Activated T-helper 17 cell treated with anti-CD3 and anti-CD28 coated beads, Interleukin-2, amount 50 U/mL, for 72 hours (primary cell): ENCODE results near the gene SECISBP2. TPM values are rescaled to one million over a fixed set of nuclear protein-coding genes. Genes with fewer than 3 reads are reported as not detected.

ENCODE experiments used
- ATAC-seq: fragments of 150-1000 bp; cut with Tn5 transposase; replicated peaks from 2 replicates; pipeline ENCODE4 v1.10.0; 2021; ENCODE audit warnings: mild to moderate bottlenecking, moderate library complexity
- H3K27ac Mint-ChIP-seq: one replicate; pipeline ENCODE4 v1.8.0; 2022; ENCODE audit warnings: mixed read lengths
- H3K27me3 Mint-ChIP-seq: one replicate; pipeline ENCODE4 v1.8.0; 2022; ENCODE audit warnings: mixed read lengths
- H3K36me3 Mint-ChIP-seq: one replicate; pipeline ENCODE4 v1.8.0; 2022; ENCODE audit warnings: low read depth, mild to moderate bottlenecking, mixed read lengths
- H3K4me1 Mint-ChIP-seq: one replicate; pipeline ENCODE4 v1.8.0; 2022; ENCODE audit warnings: mixed read lengths
- H3K4me3 Mint-ChIP-seq: one replicate; pipeline ENCODE4 v1.8.0; 2022; ENCODE audit warnings: mild to moderate bottlenecking, mixed read lengths
- H3K9me3 Mint-ChIP-seq: one replicate; pipeline ENCODE4 v1.8.0; 2022; ENCODE audit warnings: mixed read lengths
- total RNA-seq, 2 donors: library from RNA; stranded (reverse); gene quantifications; one replicate each; pipeline ENCODE4 v1.2.3, GENCODE V29; 2022

The SECISBP2 gene
- total RNA-seq, 2 donors from 2014 or later: 33.1 to 40.1 TPM

DNA sequence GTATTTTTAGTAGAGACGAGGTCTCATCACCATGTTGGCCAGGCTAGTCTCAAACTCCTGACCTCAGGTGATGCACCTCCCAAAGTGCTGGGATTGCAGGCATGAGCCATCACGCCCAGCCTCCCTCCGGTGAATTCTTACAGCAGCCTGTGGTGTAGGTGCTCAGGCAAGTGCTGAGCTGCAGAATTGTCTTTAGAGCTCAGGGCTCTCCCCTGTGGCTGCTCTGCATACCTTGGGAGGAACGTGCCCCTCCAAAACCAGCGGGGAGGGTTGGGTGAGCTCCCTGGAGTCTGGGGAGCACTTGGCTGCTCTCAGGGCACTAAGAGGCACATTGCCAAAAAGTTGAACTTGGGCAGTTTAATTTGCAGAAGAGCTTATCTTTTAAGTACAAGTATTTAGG, 29.4 kb downstream of the SECISBP2 start:
- Mint-ChIP-seq H3K4me1 (peaks cover 46% of the 10 kb centered on the region), H3K27me3 (no peaks in the 10 kb centered on the region), H3K9me3 (no peaks in the 10 kb centered on the region), H3K4me3 (no peak overlapping the region), H3K27ac (peak overlapping the region; percentile 36), H3K36me3 (peaks cover 100% of the 10 kb centered on the region)
- ATAC-seq: no peak

DNA sequence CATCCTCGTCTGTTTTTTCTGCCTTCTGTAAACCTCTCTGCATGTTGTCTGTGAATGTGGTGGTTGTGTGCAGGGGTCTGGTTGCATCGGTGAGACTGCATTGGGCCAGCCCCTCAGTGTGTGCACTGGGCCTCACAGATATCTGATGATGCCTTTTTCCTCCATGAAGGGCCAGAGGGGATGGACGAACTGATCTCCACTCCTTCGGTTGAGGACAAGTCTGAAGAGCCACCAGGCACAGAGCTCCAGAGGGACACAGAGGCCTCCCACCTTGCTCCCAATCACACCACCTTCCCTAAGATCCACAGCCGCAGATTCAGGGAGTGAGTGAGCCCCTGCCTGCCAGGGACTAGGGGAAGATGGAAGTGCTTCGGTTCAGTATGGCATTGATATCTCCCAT, 31.3 kb downstream of the SECISBP2 start:
- peaks cover 28% of the 10 kb centered on the region for H3K4me1 Mint-ChIP-seq

DNA sequence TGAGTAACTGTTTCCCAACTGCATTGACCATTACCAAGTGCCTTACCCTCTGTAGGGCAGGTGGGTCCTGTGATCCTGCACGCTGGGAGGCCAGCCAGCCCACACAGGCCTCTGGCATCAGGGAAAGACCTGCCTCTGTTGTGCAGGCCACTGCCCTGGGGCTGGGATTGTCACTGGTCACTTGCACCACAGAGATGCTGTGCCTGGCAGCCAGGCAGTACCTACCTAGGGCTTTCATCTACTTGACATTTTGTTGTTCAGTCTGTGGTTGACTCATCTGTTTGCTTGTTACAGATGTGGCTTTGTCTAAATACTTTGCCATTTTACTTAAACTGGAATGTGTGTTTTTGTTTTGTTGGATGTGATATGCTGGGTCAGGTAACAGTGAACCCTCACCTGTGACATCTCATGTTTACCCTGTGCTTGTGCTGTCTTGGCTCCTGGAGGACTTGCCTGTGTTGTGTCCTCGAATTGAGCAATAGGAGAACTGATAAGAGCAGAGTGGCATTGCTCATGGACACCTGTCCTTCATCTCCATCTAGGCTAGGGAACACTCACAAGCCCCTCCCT, 32.8 kb downstream of the SECISBP2 start:
- Mint-ChIP-seq H3K27ac (peak overlapping the region; percentile 85), H3K36me3 (peaks cover 100% of the 10 kb centered on the region), H3K4me3 (no peak overlapping the region), H3K27me3 (no peaks in the 10 kb centered on the region), H3K9me3 (no peaks in the 10 kb centered on the region), H3K4me1 (peaks cover 19% of the 10 kb centered on the region)
- no peak for ATAC-seq

More for the DNA sequence above, 31.3 kb downstream of the SECISBP2 start:
- Mint-ChIP-seq H3K27me3 (no peaks in the 10 kb centered on the region), H3K4me3 (no peak overlapping the region), H3K36me3 (peaks cover 100% of the 10 kb centered on the region), H3K27ac (peak overlapping the region; percentile 36), H3K9me3 (no peaks in the 10 kb centered on the region)
- no peak for ATAC-seq

DNA sequence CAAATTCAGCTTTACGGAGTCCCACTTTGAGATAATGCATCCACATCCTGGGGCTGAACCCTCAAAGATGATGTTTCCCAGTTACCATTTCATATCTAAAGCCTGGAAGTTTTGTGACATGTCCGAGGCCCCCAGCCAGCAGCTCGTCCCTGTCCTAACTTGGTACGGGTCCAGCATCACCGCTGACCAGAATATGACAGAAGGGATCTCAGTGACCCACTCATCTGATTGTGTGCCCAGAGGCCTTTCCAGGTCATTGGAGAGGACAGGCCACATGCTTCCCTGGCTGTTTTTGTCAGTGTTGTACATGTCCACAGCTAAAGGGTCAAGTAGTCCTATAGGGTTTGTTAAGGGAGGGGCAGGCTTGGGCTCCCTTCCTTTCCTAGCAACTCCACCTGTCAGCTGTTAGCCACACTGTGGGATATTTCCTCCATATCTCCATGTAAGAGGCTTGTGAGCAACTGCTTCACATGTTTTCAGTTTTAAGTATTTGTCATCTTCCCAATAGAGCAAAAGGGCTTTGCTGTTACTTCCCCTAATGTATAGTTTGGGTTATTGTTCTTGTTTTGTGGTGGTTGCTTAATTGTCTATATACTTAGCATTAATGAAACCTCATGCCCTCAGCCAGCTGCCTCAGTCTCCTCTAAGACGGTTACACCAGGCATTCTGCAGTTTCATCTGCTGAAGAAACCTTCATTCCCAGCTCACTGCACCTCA, 33.4 kb downstream of the SECISBP2 start:
- Mint-ChIP-seq H3K4me1 (peaks cover 19% of the 10 kb centered on the region), H3K4me3 (peak overlapping the region; percentile 42)

DNA sequence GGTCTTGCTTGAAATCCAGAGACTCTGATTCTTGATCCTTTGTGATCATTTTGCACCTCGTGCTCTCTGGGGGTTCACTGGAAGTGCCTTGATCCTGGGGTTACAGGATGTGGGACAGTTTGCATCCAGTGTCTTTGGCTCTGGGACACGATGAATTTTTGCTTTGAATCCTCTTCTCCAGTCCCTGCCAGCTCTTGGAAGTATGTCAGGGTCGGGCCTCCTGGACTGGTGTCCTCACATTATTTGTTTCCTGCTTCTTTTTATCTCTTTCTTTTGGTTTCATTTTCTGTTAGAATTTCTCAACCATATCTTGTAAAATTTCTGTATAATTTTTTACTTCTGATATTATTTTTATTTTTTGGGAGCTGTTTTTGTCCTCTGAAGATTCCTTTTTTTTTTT, 34.2 kb downstream of the SECISBP2 start:
- ATAC-seq: no peak
- peaks cover 19% of the 10 kb centered on the region for H3K4me1 Mint-ChIP-seq
- peak overlapping the region; percentile 85 for H3K27ac Mint-ChIP-seq
- H3K36me3 Mint-ChIP-seq: peaks cover 100% of the 10 kb centered on the region
- H3K9me3 Mint-ChIP-seq: no peaks in the 10 kb centered on the region
- no peaks in the 10 kb centered on the region for H3K27me3 Mint-ChIP-seq
- peak overlapping the region; percentile 42 for H3K4me3 Mint-ChIP-seq

More for the DNA sequence above, 33.4 kb downstream of the SECISBP2 start:
- Mint-ChIP-seq H3K36me3 (peaks cover 100% of the 10 kb centered on the region), H3K27ac (peak overlapping the region; percentile 85), H3K27me3 (no peaks in the 10 kb centered on the region), H3K9me3 (no peaks in the 10 kb centered on the region)
- no peak for ATAC-seq

DNA sequence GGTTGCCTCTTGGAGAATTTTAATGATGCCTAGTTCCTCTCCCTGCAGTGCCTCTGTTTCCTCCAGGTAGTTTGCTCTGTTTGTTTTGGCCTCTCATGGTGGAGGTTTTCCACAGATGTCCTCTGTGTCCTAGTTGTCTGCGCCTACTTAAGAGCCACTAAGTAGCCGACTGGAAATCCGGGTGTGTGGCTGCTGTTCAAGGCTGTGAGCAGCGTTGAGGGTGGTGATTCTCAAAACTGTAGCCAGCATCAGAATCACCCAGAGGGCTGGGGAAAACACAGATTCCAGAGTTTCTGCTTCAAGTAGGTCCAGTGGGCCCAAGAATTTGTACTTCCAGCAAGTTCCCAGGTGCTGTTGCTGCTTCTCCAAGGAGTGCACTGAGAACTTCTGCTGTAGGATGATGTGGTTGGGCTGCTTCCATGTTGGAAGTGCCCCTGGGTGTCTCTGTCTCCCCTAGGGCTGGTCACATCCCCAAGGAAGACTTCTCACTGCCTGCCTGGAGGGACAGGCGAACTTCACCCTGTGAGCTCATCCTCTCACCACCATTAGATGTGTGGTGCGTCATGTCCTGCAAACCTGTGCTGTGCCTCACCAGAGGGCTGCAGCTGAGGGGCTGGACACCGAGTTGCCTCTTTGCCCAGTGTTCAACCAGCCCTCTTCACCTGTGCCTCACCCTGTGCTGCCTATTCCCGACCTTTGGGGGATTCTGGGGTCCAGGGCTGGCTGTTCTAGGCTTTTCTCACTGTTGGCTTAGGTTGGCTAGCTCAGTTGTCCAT, 34.8 kb downstream of the SECISBP2 start:
- no peak for ATAC-seq
- H3K9me3 Mint-ChIP-seq: no peaks in the 10 kb centered on the region
- peak overlapping the region; percentile 85 for H3K27ac Mint-ChIP-seq
- peaks cover 19% of the 10 kb centered on the region for H3K4me1 Mint-ChIP-seq
- H3K36me3 Mint-ChIP-seq: peaks cover 100% of the 10 kb centered on the region
- H3K27me3 Mint-ChIP-seq: no peaks in the 10 kb centered on the region
- peak overlapping the region; percentile 42 for H3K4me3 Mint-ChIP-seq

DNA sequence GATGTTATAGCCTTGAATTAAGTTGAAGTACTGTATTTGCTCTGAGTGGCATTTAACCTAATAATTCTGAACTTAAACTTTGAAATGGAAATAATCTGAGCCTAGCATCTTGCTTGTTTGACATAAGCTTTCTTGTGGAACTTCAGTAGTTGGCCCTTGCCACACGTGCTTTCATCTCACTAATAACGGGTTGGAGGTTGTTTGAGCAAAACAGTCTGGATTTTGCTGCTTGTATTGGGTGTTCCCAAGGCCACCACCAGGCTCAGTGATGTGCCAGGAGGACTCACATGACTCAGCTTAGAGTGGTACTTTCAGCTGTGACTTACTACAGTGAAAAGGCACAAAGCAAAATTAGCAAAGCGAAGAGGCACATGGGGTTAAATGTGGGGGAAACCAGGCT, 35.7 kb downstream of the SECISBP2 start:
- Mint-ChIP-seq H3K27ac (peak overlapping the region; percentile 85), H3K9me3 (no peaks in the 10 kb centered on the region), H3K4me1 (peaks cover 19% of the 10 kb centered on the region), H3K27me3 (no peaks in the 10 kb centered on the region), H3K4me3 (no peak overlapping the region), H3K36me3 (peaks cover 100% of the 10 kb centered on the region)
- ATAC-seq: no peak

DNA sequence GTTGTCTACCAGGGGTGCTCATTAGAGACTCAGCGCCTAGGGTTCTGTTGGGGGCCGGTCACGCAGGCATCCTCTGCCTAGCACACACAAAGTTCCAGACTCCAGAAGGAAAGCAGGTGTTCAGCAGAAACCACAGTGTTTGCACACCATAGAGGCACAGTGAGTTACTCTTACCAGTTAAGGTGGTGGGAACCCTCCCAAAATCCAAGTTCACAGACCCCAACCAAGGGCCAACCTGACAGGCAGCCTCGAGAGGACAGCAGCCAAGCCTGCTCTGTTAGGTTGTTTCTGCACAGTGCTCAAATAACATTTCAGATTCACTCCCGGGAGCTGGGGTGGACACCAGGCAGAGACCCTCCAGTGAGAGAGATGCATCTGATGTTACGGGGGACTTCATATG, 36.2 kb downstream of the SECISBP2 start:
- H3K27ac Mint-ChIP-seq: peak overlapping the region; percentile 85

DNA sequence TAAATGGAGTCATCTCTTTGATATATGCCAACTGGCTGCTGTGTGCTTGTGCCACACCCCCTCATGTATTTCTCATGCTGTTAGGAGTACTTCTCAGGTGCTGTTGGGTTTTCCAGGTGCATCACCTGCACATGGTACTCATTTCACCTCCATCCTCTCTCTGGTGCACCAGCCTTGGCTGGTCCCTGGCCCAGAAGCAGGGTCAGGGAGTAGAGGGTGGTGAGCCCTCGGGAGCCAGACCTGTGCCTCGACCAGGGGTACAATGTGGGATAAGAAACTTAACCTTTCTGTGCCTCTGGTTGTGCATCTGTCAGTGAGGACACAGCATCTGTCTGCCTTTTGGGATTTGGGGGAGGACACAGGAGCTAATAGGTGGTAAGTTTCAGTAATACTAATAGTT, 38.5 kb downstream of the SECISBP2 start:
- Mint-ChIP-seq H3K9me3 (no peaks in the 10 kb centered on the region), H3K27me3 (no peaks in the 10 kb centered on the region), H3K36me3 (peaks cover 100% of the 10 kb centered on the region), H3K27ac (peak overlapping the region; percentile 65), H3K4me1 (peaks cover 10% of the 10 kb centered on the region), H3K4me3 (no peak overlapping the region)
- no peak for ATAC-seq

More for the DNA sequence above, 36.2 kb downstream of the SECISBP2 start:
- Mint-ChIP-seq H3K36me3 (peaks cover 100% of the 10 kb centered on the region), H3K4me1 (peaks cover 19% of the 10 kb centered on the region), H3K9me3 (no peaks in the 10 kb centered on the region), H3K27me3 (no peaks in the 10 kb centered on the region), H3K4me3 (no peak overlapping the region)
- ATAC-seq: no peak

DNA sequence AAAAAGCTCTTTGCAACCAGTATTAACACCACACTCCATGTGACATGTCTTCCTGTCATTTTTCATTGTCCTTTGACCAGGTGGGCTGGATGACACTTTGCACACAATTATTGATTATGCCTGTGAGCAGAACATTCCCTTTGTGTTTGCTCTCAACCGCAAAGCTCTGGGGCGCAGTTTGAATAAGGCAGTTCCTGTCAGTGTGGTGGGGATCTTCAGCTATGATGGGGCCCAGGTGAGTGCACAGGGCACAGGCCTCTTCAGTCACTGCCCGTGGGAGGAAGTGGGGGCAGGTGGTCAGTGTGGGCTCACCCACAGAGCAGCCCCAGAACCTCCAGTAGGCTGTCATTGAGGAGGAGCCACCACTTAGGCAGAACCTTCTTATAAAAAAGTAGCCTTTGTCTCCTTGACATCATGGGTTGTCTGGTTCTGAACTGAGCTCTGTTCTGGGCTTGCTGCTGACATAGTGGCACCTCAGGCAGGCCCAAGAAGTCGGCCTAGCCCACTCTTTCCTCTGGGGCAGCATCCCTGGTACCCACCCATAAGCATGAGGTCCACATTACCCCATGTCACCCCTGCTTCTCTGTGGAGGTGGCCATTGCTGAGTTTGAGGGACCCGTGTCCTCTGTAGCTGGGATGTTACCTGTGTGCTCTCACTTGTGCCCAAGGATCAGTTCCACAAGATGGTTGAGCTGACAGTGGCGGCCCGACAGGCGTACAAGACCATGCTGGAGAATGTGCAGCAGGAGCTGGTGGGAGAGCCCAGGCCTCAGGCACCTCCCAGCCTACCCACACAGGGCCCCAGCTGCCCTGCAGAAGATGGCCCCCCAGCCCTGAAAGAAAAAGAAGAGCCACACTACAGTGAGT, 39.3 kb downstream of the SECISBP2 start:
- peak; percentile 49 for ATAC-seq

DNA sequence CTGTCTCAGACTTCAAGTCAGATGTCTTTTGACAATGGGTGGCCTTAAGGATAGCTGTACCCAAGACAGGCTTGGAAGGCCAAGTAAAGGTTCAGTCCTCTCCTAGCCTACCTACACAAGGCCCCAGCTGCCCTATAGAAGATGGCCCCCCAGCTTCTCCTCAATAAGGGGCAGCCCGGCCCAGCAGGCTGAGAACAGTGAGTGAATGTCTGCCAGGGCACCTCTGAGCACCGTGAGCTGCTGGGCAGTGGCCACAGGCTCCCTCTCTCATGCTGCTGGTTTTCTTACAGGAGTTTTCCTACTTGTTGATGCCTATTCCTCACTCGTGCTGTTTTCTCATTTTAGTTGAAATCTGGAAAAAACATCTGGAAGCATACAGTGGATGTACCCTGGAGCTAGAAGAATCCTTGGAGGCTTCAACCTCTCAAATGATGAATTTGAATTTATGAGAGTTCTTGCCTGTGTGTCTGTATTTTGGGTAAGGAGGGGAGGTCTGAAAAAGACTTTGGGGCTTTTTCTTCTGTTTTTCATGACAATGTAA, 40.1 kb downstream of the SECISBP2 start:
- Mint-ChIP-seq H3K27ac (peak overlapping the region; percentile 25), H3K27me3 (no peaks in the 10 kb centered on the region), H3K4me3 (no peak overlapping the region), H3K9me3 (no peaks in the 10 kb centered on the region), H3K4me1 (no peaks in the 10 kb centered on the region), H3K36me3 (peaks cover 89% of the 10 kb centered on the region)
- no peak for ATAC-seq

More for the DNA sequence above, 39.3 kb downstream of the SECISBP2 start:
- Mint-ChIP-seq H3K4me1 (peaks cover 3% of the 10 kb centered on the region), H3K36me3 (peaks cover 98% of the 10 kb centered on the region), H3K9me3 (no peaks in the 10 kb centered on the region), H3K27ac (peak overlapping the region; percentile 65), H3K27me3 (no peaks in the 10 kb centered on the region), H3K4me3 (no peak overlapping the region)

DNA sequence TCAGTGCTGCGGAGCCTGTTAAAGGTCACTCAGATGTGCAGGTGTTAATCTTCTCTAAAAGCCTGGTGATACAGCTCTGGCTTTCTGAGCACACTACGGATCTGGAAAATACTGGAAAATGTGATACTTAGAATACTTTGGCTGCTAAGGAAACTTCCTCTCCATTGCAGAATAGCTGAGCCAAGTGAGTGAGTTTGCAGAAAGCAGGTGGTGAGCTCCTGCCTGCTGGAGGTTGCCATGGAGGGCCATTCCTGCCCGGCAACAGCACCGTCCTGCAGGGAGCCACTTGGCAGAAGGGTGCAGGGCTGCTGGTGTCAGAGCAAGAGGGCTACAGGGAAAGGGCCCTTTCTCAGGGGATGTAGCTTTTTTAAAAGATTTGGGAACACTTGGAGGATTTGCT, 40.7 kb downstream of the SECISBP2 start:
- H3K9me3 Mint-ChIP-seq: no peaks in the 10 kb centered on the region
- no peaks in the 10 kb centered on the region for H3K27me3 Mint-ChIP-seq
- H3K4me1 Mint-ChIP-seq: no peaks in the 10 kb centered on the region
- no peak overlapping the region for H3K4me3 Mint-ChIP-seq
- H3K36me3 Mint-ChIP-seq: peaks cover 84% of the 10 kb centered on the region
- no peak for ATAC-seq
- peak overlapping the region; percentile 25 for H3K27ac Mint-ChIP-seq

DNA sequence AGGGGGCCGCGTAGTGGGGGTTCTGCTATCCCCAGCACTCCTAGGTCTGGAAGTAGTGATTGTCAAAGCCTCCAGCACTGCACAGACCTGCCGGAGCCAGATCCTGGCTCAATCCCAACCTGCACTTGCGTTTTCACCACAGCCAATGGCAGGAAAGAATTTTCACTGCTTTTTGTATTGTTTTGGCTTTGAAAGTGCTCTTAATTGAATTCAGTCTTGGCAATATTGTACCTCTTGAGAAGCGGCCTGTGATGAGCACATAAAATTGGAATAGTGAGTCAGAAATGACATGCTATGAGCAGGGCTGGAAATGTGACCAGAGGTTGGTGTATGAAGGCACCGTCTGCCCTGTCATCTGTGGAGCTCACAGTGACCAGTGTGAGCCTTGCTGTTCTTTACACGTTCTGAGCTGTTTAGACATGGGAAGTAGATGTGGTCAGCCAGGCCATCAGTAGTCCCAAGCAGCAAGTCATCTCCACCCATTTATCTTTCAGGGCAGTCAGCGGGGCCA, 41.5 kb downstream of the SECISBP2 start:
- peak; percentile 80 for ATAC-seq

More for the DNA sequence above, 41.5 kb downstream of the SECISBP2 start:
- Mint-ChIP-seq H3K36me3 (peaks cover 75% of the 10 kb centered on the region), H3K4me3 (no peak overlapping the region), H3K9me3 (no peaks in the 10 kb centered on the region), H3K4me1 (no peaks in the 10 kb centered on the region), H3K27ac (peak overlapping the region; percentile 37), H3K27me3 (no peaks in the 10 kb centered on the region)
